Neural cell (in vitro differentiated cells): ENCODE data around the gene ARMC2.

ENCODE experiments used
- RAD21 ChIP-seq: fragments of 450-650 bp; conservative IDR thresholded peaks from 2 replicates; pipeline ENCODE4 v1.6.1; 2014; ENCODE audit warnings: antibody characterized with exemption, mild to moderate bottlenecking, moderate library complexity
- REST ChIP-seq: IDR thresholded peaks from 2 replicates; pipeline ENCODE4 v1.6.1; 2012; ENCODE audit warnings: borderline replicate concordance

GRCh38 chr6:108896111-108896661, 48.0 kb downstream of the ARMC2 start:
- no peak for TF ChIP-seq RAD21
- TF ChIP-seq REST, result no peak
